BLaER1 (cell line): ENCODE measurements around the gene SGTB.

Experiments used
- H3K27ac ChIP-seq: shearing (Covaris generic); formaldehyde crosslinking; 2 replicates; pipeline ENCODE4 v1.8.1; 2022
- H3K27me3 ChIP-seq: shearing (Covaris generic); formaldehyde crosslinking; 2 replicates; pipeline ENCODE4 v1.8.1; 2022
- H3K36me3 ChIP-seq: shearing (Covaris generic); formaldehyde crosslinking; 2 replicates; pipeline ENCODE4 v1.8.1; 2022
- H3K4me1 ChIP-seq: shearing (Covaris generic); formaldehyde crosslinking; 2 replicates; pipeline ENCODE4 v1.8.1; 2022
- H3K4me2 ChIP-seq: shearing (Covaris generic); formaldehyde crosslinking; 2 replicates; pipeline ENCODE4 v1.8.1; 2022
- H3K4me3 ChIP-seq: shearing (Covaris generic); formaldehyde crosslinking; 2 replicates; pipeline ENCODE4 v1.8.1; 2022
- H3K9ac ChIP-seq: shearing (Covaris generic); formaldehyde crosslinking; 2 replicates; pipeline ENCODE4 v1.8.1; 2022
- H3K9me3 ChIP-seq: shearing (Covaris generic); formaldehyde crosslinking; 2 replicates; pipeline ENCODE4 v1.8.1; 2022
- H4K20me1 ChIP-seq: shearing (Covaris generic); formaldehyde crosslinking; 2 replicates; pipeline ENCODE4 v1.8.1; 2022
- Cebpa-rat ChIP-seq: shearing (Covaris generic); IDR thresholded peaks from 2 replicates; pipeline ENCODE4 v1.8.1; 2022

The SGTB gene

GRCh38 chr5:65721050-65721719 lies 724 bp downstream of the SGTB start:
- peak overlapping the region; percentile 88 for H3K4me2 ChIP-seq
- H4K20me1 ChIP-seq: no peaks in the 10 kb centered on the region
- peak overlapping the region; percentile 90 for H3K9ac ChIP-seq
- peaks cover 20% of the 10 kb centered on the region for H3K36me3 ChIP-seq
- H3K4me3 ChIP-seq: peak overlapping the region; percentile 89
- peaks cover 34% of the 10 kb centered on the region for H3K4me1 ChIP-seq
- H3K9me3 ChIP-seq: no peaks in the 10 kb centered on the region
- H3K27me3 ChIP-seq: no peaks in the 10 kb centered on the region
- no peak for TF ChIP-seq Cebpa-rat
- peak overlapping the region; percentile 87 for H3K27ac ChIP-seq

GRCh38 chr5:65718576-65719310 lies 3.2 kb downstream of the SGTB start:
- no peaks in the 10 kb centered on the region; the same call in 1 of the 2 replicates for H3K9me3 ChIP-seq
- no peaks in the 10 kb centered on the region for H4K20me1 ChIP-seq
- no peak overlapping the region for H3K9ac ChIP-seq
- no peak overlapping the region for H3K27ac ChIP-seq
- H3K36me3 ChIP-seq: peaks cover 30% of the 10 kb centered on the region
- no peak overlapping the region for H3K4me3 ChIP-seq
- peaks cover 34% of the 10 kb centered on the region for H3K4me1 ChIP-seq
- no peaks in the 10 kb centered on the region for H3K27me3 ChIP-seq
- no peak overlapping the region for H3K4me2 ChIP-seq
- no peak for TF ChIP-seq Cebpa-rat

DNA sequence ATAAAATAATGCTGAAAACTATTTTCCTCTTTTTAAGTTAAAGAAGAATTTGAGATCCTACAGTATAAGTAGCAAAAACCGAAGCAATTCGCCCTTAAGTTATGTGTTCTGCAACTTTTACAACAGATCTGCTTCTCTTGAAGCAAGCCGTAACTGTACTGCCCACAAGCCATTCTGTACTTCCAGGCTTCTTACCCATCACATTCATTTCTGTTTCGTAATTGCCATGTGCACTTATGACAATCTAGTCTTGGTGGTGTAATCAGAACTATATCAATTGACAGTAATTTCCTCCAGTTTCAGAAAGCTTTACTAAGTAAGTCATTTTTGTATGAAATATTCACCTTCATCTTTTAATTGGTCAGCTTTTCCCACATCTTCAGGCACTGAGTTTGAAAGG lies 13.8 kb downstream of the SGTB start:
- H4K20me1 ChIP-seq: no peaks in the 10 kb centered on the region

GRCh38 chr5:65707663-65708062 lies 14.2 kb downstream of the SGTB start:
- no peaks in the 10 kb centered on the region for H3K27me3 ChIP-seq
- H3K36me3 ChIP-seq: peaks cover 45% of the 10 kb centered on the region
- H4K20me1 ChIP-seq: no peaks in the 10 kb centered on the region
- no peak overlapping the region for H3K27ac ChIP-seq
- no peak overlapping the region for H3K4me3 ChIP-seq
- H3K9me3 ChIP-seq: no peaks in the 10 kb centered on the region
- TF ChIP-seq Cebpa-rat: no peak
- H3K4me1 ChIP-seq: no peaks in the 10 kb centered on the region
- H3K4me2 ChIP-seq: no peak overlapping the region
- no peak overlapping the region for H3K9ac ChIP-seq

More for the DNA sequence above, 13.8 kb downstream of the SGTB start:
- Histone ChIP-seq H3K36me3 (peaks cover 46% of the 10 kb centered on the region), H3K27me3 (no peaks in the 10 kb centered on the region), H3K4me3 (no peak overlapping the region), H3K4me2 (no peak overlapping the region), H3K4me1 (no peaks in the 10 kb centered on the region), H3K9ac (no peak overlapping the region), H3K27ac (no peak overlapping the region), H3K9me3 (no peaks in the 10 kb centered on the region)
- no peak for TF ChIP-seq Cebpa-rat

DNA sequence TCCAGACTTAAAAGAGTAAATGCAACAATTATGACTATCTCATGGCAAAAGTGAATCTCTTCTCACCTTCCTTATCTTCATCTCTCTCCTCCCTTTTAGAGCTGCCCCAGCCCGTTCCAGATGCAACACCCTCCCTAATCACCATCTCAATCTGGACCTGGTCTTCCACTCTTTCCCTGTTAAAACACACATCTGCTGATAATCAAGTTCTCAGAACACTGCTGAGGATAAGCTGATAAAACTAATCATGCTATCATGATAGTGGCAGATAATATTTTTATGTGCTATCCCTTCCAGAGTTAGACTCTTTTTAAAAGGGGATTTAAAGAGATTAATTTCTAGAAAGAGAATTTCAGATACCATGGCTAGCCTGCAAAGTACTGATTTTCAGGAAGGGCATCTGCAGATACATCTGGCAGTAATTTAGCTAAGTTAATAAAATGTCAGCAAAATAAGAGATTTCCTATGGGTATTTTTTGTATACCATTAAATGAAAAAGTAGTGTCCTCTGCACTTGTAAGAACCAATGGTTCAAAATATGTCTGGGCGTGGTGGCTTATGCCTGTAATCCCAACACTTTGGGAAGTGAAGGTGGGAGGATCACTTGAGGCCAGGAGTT lies 17.2 kb downstream of the SGTB start:
- Histone ChIP-seq H3K27ac (no peak overlapping the region), H3K9me3 (0 out of 2 replicates have a peak, but pooled peaks cover 3% of the 10 kb centered on the region), H3K4me2 (no peak overlapping the region), H3K36me3 (peaks cover 45% of the 10 kb centered on the region), H3K27me3 (no peaks in the 10 kb centered on the region), H3K4me3 (no peak overlapping the region), H3K4me1 (no peaks in the 10 kb centered on the region), H3K9ac (no peak overlapping the region), H4K20me1 (no peaks in the 10 kb centered on the region)
- TF ChIP-seq Cebpa-rat: no peak

GRCh38 chr5:65702036-65702435 lies 19.9 kb downstream of the SGTB start:
- no peaks in the 10 kb centered on the region for H3K27me3 ChIP-seq
- H4K20me1 ChIP-seq: no peaks in the 10 kb centered on the region
- H3K36me3 ChIP-seq: peaks cover 46% of the 10 kb centered on the region
- no peak overlapping the region for H3K4me3 ChIP-seq
- H3K9me3 ChIP-seq: peaks cover 11% of the 10 kb centered on the region
- no peak overlapping the region for H3K9ac ChIP-seq
- H3K4me2 ChIP-seq: no peak overlapping the region
- H3K4me1 ChIP-seq: peaks cover 14% of the 10 kb centered on the region
- TF ChIP-seq Cebpa-rat: no peak
- H3K27ac ChIP-seq: no peak overlapping the region

DNA sequence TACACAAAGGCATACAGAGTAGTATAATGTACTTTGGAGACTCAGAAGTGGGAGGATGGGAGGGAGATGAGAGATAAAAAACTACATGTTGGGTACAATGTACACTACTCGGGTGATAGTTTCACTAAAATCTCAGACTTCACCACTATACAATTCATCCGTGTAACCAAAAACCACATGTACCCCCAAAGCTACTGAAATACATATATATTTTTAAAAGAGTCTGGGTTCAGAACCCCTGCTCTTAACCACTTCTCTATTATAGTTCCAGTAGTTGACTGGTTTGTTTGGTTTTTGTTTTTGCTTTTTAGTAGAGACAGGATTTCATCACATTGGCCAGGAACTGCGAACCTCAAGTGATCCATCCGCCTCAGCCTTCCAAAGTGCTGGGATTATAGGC lies 22.6 kb downstream of the SGTB start:
- peaks cover 17% of the 10 kb centered on the region for H3K4me1 ChIP-seq
- no peak overlapping the region for H3K4me2 ChIP-seq
- H3K36me3 ChIP-seq: peaks cover 53% of the 10 kb centered on the region
- H4K20me1 ChIP-seq: no peaks in the 10 kb centered on the region
- peaks cover 11% of the 10 kb centered on the region for H3K9me3 ChIP-seq
- no peak for TF ChIP-seq Cebpa-rat
- H3K4me3 ChIP-seq: no peak overlapping the region
- no peak overlapping the region for H3K27ac ChIP-seq
- H3K9ac ChIP-seq: no peak overlapping the region
- H3K27me3 ChIP-seq: no peaks in the 10 kb centered on the region

GRCh38 chr5:65696892-65697291 lies 25.0 kb downstream of the SGTB start:
- peaks cover 17% of the 10 kb centered on the region for H3K4me1 ChIP-seq
- no peak overlapping the region for H3K9ac ChIP-seq
- peaks cover 54% of the 10 kb centered on the region for H3K36me3 ChIP-seq
- no peaks in the 10 kb centered on the region for H4K20me1 ChIP-seq
- no peak overlapping the region for H3K4me3 ChIP-seq
- H3K27me3 ChIP-seq: no peaks in the 10 kb centered on the region
- no peak overlapping the region for H3K4me2 ChIP-seq
- H3K27ac ChIP-seq: no peak overlapping the region
- H3K9me3 ChIP-seq: peaks cover 11% of the 10 kb centered on the region
- TF ChIP-seq Cebpa-rat: no peak

GRCh38 chr5:65695896-65696295 lies 26.0 kb downstream of the SGTB start:
- no peak overlapping the region for H3K4me3 ChIP-seq
- peaks cover 11% of the 10 kb centered on the region for H3K9me3 ChIP-seq
- H4K20me1 ChIP-seq: no peaks in the 10 kb centered on the region
- no peak overlapping the region for H3K4me2 ChIP-seq
- H3K27me3 ChIP-seq: no peaks in the 10 kb centered on the region
- peaks cover 59% of the 10 kb centered on the region for H3K36me3 ChIP-seq
- H3K27ac ChIP-seq: no peak overlapping the region
- no peak overlapping the region for H3K9ac ChIP-seq
- TF ChIP-seq Cebpa-rat: no peak
- H3K4me1 ChIP-seq: peaks cover 17% of the 10 kb centered on the region

DNA sequence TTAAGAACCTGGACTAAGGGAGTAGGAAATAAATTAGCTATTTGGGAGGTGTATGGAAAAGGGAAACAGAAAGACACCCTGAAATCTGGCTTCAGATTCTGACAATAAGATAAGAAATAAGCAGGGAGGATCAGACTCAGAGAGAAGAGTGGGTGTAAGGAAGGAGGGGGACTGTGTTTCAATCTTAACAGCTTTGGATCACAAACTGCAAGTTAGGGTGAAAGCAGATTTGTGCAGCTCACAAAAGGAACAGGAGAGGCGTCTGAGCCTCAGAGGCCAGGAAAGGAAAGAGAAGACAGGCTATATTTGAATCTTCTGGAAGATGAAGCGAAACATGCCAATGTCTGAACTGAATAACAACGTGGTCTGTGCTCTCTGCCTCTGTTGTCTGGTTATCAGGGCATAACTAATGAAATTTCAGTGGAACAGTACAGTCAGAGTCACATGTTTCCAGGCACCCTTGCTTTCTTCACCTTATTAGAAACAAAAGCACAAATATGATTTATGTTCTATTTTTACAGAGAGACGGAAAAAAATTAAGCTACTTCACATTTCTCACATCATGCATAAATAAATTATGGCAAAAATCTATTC lies 26.6 kb downstream of the SGTB start:
- no peak overlapping the region for H3K9ac ChIP-seq
- no peaks in the 10 kb centered on the region for H3K27me3 ChIP-seq
- no peak overlapping the region for H3K4me2 ChIP-seq
- H3K36me3 ChIP-seq: peaks cover 56% of the 10 kb centered on the region
- TF ChIP-seq Cebpa-rat: no peak
- peaks cover 17% of the 10 kb centered on the region for H3K4me1 ChIP-seq
- no peaks in the 10 kb centered on the region for H4K20me1 ChIP-seq
- peaks cover 8% of the 10 kb centered on the region for H3K9me3 ChIP-seq
- H3K27ac ChIP-seq: no peak overlapping the region
- H3K4me3 ChIP-seq: no peak overlapping the region
